ENCODE data around the gene PALD1. TPM values are rescaled to one million over a fixed set of nuclear protein-coding genes. Genes with fewer than 3 reads are reported as not detected.

Gene PALD1
- total and polyA plus RNA-seq, 9 of the 15 experiments (the other 6 are each of a cell fraction or from before 2014, with no cell fraction given): 0.03 to 0.29 (median 0.09) TPM; not detected in 2

GRCh38 chr10:70587045-70587658 lies 108.6 kb downstream of the PALD1 start (continued):
- TF ChIP-seq ZNF609 (CRISPR knock-in tag; IDR thresholded peaks at IDR 0.05; ENCODE audit: borderline replicate concordance) (no peak), SMAD4 (CRISPR knock-in tag; conservative IDR thresholded peaks at IDR 0.05) (no peak), ESRRB (CRISPR knock-in tag; IDR thresholded peaks at IDR 0.05; ENCODE audit: borderline replicate concordance) (no peak), NR2C1 (IDR thresholded peaks at IDR 0.05) (no peak), NR2C1 (tag; IDR thresholded peaks at IDR 0.05) (no peak), U2AF2 (optimal IDR thresholded peaks at IDR 0.05; ENCODE audit: low read depth, low read length) (no peak), KDM5B (IDR thresholded peaks at IDR 0.05; ENCODE audit: insufficient replicate concordance, low read depth, low read length) (no peak)
- TF ChIP-seq, protein P1, sequence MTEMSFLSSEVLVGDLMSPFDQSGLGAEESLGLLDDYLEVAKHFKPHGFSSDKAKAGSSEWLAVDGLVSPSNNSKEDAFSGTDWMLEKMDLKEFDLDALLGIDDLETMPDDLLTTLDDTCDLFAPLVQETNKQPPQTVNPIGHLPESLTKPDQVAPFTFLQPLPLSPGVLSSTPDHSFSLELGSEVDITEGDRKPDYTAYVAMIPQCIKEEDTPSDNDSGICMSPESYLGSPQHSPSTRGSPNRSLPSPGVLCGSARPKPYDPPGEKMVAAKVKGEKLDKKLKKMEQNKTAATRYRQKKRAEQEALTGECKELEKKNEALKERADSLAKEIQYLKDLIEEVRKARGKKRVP (CRISPR knock-in tag; IDR thresholded peaks at IDR 0.05): no peak
